Measurements from ENCODE around the gene RYR3.

RYR3 gene

DNA sequence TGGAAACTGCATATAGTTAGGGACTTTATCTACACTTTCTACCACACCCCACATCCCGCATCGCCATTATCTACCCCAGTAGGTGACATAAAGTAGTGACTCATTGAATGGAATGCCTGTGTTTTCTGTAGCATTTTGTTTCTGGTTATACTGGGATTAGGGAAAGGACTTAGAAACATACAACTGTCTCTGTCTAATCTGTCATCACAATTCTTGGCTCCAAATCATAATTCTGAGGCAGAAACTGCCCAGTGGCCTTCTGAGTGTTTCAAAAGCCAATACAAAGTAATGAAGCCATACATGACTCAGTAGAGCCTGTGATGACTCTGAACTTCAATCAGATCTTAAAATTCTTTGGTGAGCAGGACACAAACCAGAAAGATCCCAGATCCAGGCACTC is 541.8 kb downstream of the RYR3 start:
- DNase-seq: no peak

DNA sequence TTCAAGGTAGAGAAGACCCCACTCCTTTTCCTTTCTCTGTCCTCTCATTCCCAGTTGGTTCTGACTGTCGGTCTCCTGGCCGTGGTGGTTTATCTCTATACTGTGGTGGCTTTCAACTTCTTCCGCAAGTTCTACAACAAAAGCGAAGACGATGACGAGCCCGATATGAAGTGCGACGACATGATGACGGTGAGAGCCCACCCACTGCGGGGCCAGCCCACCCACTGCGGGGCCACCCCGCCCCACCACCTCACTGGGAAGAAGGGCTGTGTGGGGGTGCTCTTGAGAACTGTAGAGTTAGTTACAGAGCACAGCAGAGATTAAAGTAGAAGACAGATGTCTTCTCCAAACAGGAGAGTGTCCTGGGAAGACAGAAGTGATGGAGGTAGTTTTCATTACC is 547.0 kb downstream of the RYR3 start:
- no peak for DNase-seq

DNA sequence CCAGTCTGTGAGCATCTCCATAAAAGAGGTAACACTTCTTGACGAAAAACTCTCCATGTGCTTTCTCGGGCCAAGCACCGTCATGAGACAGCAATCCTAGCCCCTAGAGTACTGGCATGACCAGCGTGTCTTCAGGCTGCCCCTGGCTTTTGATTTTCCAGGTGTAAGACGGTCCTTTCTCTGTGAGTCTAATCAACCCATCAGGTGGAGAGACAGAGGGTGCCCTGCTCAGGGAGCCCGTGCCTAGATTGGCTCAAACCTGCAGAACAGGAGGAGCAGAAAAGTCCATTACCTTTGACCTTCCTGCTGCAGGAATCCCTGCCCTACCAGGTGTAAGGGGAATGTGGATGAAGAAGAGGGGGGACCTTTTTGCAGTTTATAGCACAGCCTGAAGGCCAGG is 548.1 kb downstream of the RYR3 start:
- DNase-seq: no peak

DNA sequence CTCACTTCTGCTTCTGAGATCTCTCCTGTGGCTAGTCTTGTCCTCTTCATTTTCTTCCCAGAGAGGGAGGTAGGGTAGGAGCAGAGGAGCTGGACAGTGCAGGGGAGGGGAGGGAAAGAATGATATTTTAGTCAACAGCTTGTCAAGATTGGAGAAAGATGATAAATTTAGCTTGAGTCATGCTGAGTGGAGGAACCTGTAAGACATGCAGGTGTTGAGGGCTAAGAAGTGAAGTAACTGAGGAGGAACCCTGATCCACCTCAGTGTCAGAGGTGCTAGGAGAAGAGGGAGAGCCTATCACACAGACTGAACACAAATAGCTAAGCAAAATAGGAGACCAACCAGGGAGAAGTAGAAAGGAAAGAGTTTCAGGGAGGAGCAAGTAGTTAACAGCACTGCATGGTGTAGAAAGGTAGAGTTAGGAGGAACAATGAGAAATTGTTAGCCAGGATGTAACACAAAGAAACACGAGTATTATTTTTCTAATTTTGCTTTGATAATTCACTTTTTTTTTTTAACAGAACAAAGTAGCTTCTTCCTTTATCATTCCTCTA is 549.3 kb downstream of the RYR3 start:
- no peak for DNase-seq

DNA sequence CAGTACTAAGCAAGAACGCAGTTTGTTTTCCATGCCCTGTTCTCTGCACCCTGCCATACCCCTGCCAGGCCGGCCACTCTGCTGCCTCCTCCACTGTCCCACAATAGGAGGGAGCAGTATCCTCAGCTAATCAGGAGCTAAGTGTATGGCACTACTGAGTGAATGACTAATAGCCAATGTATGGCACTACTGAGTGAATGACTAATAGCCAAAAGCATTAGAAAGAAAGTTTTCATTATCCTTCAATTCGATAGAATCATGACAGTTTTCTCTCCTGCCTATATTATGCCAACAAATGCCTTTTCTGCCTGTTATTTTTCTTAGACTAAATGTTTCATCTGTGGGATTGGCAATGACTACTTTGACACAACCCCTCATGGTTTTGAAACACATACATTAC is 550.0 kb downstream of the RYR3 start:
- no peak for DNase-seq

DNA sequence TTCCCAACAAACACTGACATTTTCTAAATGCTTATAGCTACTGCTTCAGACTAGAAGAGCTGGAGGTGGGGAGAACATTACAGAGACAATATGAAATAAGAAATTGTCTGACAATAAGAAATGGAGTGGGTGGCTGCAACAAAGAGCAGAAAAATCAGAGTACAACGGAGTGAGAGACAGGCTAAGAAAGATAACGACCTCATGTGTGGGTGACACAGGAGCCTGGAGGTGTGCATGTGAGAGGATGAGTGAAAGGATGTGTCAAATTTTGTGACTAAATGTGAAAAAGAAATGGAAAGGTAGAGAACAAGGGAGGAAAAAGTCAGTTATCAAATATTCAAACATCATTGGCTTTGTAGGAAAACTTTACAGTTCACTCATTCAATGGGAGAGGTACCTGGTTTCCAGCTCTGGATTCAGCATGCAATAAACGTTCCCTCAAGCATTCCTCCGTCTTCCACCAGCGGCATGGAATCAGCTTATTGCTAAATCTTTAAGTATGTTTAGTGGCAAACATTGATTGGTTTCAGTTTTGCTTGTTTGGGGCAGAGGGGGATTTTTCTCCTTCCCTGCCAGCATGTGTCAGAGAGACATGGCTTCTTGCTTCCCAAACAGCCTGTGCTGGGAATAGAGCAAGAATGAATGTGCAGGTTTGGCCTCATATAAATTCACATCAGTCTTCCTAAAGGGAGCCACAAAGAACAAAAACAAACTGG is 553.8 kb downstream of the RYR3 start:
- no peak for DNase-seq

DNA sequence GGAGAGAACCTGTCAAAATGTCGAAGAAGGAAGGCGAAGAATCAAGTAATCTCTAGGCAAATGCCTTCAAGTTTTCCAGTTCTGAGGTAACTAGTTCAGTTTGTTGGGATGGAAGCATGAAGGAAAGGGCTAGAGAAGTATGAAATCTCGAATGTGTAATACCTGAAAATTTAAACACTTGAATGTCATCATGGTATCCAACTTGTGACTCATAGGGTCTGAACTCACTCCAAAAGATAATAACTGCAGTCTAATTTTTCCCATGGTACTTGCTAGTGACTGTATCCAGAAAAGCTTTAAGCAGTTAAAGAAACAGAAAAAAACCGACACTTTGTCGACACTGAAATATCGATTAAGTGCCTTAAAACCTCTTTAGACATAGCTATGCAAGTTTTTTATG is 554.6 kb downstream of the RYR3 start:
- DNase-seq: no peak

DNA sequence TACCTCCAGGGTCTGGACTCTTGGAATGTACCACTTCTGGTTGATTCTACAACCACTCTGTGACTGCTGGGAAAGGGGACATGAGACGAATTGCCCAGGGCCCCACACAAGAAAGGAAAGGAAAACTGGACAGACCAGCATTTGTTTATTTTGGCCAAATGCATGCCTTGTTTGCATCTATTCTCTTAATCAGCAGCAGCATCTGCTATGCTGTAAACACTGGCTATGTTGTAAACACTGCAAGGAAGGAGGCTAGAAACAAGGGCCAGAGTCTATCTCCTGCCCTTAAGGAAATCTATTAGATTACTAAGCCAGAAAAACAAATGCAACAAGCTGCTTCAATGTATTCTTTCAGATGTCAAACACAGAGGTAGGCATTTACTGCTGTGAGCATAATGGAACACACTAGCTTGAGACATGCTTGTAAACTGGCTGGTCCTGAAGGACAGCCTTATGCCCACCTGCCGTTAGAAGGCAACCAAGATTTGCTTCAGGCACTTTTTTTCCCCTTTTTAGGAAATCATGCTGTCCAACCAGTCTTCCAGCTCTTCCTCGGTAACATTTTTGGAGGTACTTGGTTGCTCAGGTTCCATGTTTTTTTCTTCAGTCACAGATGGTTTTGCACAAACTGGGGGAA is 555.5 kb downstream of the RYR3 start:
- no peak for DNase-seq

DNA sequence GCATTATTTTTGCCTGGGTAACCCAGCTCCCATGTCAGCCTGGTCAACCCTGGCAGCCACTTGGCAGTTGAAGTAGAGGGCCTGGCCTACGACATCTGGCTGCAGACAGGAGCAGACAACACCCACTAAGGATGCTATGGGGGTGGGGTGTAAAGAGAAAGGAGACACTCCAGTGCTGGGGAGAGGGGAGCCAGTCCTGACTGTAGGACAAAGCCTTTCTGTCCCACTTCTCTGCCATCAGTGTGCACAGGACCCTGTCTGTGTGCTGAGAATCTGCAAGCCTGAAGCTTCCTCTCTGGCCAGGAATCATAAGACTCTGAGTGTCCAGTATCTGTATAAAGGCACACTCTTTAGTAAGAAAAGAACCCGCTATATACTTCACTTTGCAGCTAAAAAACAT is 561.2 kb downstream of the RYR3 start:
- no peak for DNase-seq

DNA sequence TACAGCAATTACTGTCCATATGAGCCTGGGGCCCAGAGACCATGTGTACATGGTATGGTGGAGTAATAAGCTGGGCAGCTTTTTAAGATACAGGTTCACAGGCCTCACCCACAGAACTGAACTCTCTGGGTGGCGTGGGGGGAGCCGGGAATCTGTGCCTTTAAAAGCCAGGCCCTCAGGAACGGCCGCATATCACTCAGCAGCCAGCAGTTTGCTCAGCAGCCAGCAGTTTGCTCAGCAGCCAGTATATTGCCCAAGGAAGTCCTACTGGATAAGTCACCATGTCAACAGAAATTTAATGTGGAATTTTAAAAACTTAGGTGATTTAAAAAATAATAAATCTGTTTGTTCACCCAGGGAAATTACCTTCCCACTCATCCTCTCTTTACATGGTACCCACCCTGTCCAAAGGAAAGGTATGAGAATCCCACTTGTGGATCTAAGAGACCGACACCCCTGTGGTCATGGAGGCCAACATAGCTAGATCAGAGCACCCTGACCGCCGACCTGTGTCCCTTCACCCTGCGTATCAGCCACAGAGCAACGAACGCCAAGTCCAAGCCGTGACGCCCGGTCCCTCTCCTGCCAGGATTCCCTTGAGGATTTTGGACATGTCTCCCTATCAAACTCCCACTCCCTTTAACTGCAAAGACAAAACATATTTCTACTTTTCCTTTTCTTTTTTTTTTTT is 561.8 kb downstream of the RYR3 start:
- no peak for DNase-seq

DNA sequence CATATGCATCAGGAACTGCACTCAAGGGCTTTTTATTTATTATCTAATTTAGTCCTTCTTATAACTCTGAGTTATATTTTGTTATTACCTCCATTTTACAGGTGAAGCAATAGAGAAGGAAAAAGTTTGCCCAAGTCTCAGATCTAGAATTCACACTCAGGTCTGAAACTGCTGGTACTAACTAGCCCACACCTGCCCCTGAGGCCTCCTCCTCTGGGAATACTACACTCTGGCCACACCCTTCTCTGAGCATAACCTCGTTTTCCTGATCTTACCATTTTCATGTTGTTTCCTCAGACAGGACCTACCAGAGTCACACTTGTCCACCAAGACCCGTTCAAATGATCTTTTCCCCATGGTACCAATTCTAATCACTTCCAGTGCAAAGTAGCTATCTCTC is 563.4 kb downstream of the RYR3 start:
- no peak for DNase-seq

DNA sequence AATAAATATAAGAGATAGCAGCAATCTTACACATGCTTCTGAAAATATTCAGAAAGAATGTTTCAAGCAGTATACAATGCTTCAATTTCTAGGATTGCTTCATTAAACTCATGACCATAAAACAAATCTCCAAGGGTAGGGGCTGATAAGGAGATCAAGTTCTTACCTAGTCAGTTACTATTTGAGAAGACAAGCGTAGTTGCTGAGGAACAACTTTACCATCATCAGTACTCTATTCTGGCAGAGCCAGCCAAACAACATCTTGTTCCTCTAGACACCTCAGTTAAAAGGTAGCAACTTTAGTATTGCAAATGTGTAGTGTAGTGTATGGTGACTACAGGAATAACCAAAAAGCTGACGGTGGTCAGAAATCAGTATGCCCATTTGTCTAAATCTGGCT is 572.2 kb downstream of the RYR3 start:
- no peak for DNase-seq

DNA sequence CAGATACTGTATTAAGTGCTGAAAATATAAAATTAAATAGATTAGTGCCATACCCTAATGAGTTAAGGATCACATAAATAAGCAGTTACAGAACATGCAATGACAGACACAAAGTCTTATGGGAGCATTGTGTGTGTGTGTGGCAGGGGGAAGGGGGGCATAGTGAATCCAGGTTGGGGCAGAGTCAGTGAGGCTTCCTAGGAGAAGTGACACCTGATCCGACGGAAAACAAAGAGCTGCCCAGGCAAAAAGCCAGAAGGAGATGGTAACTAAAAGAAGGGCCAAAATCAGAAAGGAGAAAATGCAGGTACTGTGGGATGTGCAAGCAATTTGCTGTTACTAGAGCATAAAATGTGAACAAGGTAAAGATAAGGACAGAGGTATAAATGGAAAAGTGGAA is 577.4 kb downstream of the RYR3 start:
- DNase-seq: no peak

DNA sequence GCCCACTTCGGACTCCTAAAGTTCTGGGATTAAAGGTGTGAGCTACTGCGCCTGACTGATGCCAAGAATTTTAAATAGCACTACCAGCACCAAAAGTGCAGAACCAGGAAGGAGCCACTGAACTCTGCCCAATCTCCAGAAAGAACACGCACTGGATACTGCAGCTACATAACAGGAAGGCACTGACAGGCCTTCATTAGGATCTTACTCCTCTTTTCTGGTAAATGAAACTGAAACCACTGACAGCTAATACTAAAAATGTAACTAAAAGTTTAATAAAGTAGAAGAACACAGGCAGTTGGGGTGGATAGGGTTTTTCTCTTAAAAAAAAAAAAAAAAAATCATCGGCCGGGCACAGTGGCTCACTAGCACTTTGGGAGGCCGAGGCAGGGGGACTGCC is 583.4 kb downstream of the RYR3 start:
- no peak for DNase-seq

DNA sequence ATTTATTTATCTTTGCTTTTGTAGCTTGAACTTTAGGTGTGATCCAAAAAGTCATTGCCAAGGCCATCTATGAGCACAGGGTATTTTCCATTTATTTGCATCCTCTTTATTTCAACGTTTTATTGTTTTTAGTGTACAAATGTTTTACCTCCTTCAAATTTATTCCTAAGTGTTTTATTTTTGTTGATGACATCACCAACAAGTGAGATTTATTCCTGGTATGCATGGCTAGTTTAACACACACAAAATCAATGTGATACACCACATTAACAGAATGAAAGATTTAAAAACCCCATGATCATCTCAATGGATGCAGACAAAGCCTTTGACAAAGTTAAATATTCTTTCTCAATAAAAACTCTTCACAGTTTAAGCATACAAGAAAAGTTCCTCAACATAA is 591.3 kb downstream of the RYR3 start:
- no peak for DNase-seq

DNA sequence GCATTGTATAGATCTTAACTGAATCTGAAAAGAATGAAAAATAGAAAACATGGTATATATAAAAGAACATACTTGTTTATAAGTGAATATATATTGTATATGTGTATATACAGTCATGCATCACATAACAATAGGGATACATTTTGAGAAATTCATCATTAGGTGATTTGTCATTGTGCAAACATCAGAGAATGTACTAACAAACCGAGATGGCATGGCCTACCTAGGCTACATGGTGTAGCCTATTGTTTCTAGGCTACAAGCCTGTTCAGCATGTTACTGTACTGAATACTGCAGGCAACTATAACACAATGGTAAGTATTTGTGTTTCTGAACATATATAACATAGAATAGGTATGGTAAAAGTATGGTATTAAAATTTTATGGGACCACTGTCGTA is 592.9 kb downstream of the RYR3 start:
- DNase-seq: no peak

DNA sequence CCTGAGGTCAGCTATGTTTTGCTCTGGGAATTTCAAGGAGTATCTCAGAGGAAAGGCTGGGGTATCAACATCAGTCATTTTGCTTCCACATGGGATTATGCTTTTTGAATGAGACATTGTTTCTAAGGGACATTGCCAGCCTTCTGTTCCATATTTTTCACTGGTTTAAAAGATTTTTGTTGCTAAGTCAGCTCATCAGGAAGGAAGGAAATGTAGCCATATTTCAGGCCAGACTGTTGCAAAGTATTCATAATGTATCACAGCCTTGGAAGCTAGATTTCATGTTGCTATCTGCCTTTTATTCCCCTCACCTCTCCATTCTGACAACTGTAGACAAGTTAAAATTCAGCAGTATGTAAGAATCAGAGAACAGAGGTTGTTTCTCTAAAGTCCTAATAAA is 596.6 kb downstream of the RYR3 start:
- DNase-seq: no peak

DNA sequence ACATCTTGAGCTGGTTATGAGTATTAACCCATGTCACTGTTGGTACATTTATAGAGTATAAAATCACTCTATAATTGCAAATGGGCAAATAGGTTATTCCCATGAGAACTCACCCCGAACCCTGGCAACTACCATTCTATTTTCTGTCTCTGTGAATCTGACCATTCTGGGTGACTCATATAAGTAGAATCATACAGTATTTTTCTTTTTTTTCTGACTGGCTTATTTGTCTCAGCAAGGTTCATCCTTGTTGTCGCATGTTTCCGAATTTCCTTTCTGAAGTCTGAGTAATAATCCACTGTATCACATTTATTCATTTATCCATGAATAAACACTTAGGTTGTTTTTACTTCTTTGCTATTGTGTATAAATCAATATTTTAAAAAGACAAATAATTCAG is 597.6 kb downstream of the RYR3 start:
- DNase-seq: no peak

DNA sequence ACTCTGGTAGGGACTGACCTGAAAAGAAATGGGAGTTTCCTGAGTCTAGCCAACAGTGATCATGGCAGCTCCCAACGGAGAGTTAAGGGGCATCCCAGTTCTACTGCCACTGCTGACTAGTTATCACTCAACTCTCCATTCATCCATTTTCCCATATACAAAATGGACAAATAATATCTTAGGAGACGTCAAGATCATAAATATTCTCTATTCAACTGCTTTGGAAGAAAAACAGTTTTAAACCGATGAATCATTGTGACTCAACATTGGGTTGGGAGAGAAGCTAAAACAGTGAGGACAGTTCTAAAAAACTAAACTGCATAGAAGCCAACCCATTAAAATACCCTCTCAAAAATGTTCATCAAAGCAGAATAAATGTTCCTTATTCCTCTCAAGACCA is 600.0 kb downstream of the RYR3 start:
- DNase-seq: no peak

DNA sequence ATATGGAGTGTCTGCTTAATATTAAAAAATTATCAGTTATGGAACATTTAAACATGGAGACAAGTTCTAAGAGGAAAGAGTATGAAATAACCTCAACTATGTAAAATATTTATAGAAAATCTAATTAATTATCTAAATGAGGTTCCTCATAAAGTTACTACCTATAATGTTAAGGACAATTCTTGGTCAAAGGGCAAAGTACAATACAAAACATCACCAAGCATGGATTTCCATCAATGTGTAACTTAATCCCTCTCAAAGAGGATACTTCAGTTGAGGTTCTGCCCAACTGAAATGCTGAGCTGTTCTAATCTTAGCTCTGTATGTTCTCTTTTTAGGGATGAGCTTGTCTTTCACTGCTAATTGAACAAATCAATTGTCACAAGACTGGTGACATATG is 601.6 kb downstream of the RYR3 start:
- DNase-seq: no peak

DNA sequence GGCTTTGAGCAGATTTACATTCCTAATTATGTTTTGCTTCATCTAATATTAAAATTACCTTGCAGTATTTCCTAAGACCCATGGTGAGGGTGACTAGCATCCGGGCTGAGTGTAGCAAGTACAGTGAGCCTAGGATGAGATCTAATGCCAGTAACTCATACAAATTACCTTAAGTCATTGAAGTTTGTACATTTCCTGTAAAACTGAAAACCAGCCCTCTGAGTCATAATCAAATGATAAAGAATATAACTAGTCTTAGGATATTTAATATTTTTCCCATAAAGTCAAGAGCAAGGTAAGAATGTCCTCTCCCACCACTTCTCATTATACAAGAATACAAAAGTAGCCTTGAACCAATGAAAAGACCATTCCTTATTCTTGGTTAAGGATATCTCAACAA is 602.7 kb downstream of the RYR3 start:
- no peak for DNase-seq

All from activated CD4-positive, CD25-positive, alpha-beta regulatory T cell treated with anti-CD3 and anti-CD28 coated beads, Interleukin-2, amount 50 U/mL, for 72 hours (primary cell).